ENCODE results near the gene ADAP1. TPM values are rescaled to one million over a fixed set of nuclear protein-coding genes. Genes with fewer than 3 reads are reported as not detected.
A peak's percentile ranks its signal among the peaks of the same experiment; 100 is the strongest.

ADAP1 gene
- total RNA-seq, 1 experiment from 2014 or later = 173 TPM

- no peak for DNase-seq
- H3K27ac Mint-ChIP-seq (ENCODE audit: unreplicated experiment) = peak overlapping the region; percentile 5
- intact Hi-C loops (cut with micrococcal nuclease; ENCODE audit: unreplicated experiment) = no loop called here
- no TSS peak for BruUV-seq (replicated peaks)
- peaks cover 22% of the 10 kb centered on the region for H3K4me1 Mint-ChIP-seq (ENCODE audit: low read depth, unreplicated experiment)
- H3K4me3 Mint-ChIP-seq (ENCODE audit: low read depth, unreplicated experiment) = no peak overlapping the region
- no peak for TF ChIP-seq CTCF (IDR thresholded peaks at IDR 0.05; ENCODE audit: unreplicated experiment)
- CTCF ChIA-PET = no interaction called here
- peaks cover 75% of the 10 kb centered on the region for H3K36me3 Mint-ChIP-seq (ENCODE audit: insufficient read depth, unreplicated experiment)
- no peaks in the 10 kb centered on the region for H3K9me3 Mint-ChIP-seq (ENCODE audit: low read depth, unreplicated experiment)
- peaks cover 21% of the 10 kb centered on the region for H3K27me3 Mint-ChIP-seq (ENCODE audit: unreplicated experiment)
These were observed 51.5 kb downstream of the ADAP1 start for GRCh38 chr7:902996-903395.

- peak; percentile 82 for DNase-seq
- no TSS peak for BruUV-seq (replicated peaks)
- peaks cover 21% of the 10 kb centered on the region for H3K27me3 Mint-ChIP-seq (ENCODE audit: unreplicated experiment)
- intact Hi-C loops (cut with micrococcal nuclease; ENCODE audit: unreplicated experiment) = no loop called here
- peaks cover 22% of the 10 kb centered on the region for H3K4me1 Mint-ChIP-seq (ENCODE audit: low read depth, unreplicated experiment)
- no peak overlapping the region for H3K4me3 Mint-ChIP-seq (ENCODE audit: low read depth, unreplicated experiment)
- CTCF ChIA-PET = interaction anchor here (0.5 to 1.1 kb wide), 5 partner anchors 9 to 275 kb away, joined by 3 to 11 read pairs (median 5); no protein-coding TSS in a partner anchor
- TF ChIP-seq CTCF (IDR thresholded peaks at IDR 0.05; ENCODE audit: unreplicated experiment) = no peak
- no peak overlapping the region for H3K27ac Mint-ChIP-seq (ENCODE audit: unreplicated experiment)
- peaks cover 79% of the 10 kb centered on the region for H3K36me3 Mint-ChIP-seq (ENCODE audit: insufficient read depth, unreplicated experiment)
- no peaks in the 10 kb centered on the region for H3K9me3 Mint-ChIP-seq (ENCODE audit: low read depth, unreplicated experiment)
These were observed 52.9 kb downstream of the ADAP1 start for GRCh38 chr7:901388-902154.

GRCh38 chr7:901041-901387 is 53.5 kb downstream of the ADAP1 start:
- CTCF ChIA-PET = interaction anchor here (0.5 to 1.1 kb wide), 2 partner anchors 9 to 275 kb away, joined by 3 to 4 read pairs; no protein-coding TSS in a partner anchor
- H3K4me1 Mint-ChIP-seq (ENCODE audit: low read depth, unreplicated experiment) = peaks cover 22% of the 10 kb centered on the region
- no peak overlapping the region for H3K4me3 Mint-ChIP-seq (ENCODE audit: low read depth, unreplicated experiment)
- no peaks in the 10 kb centered on the region for H3K9me3 Mint-ChIP-seq (ENCODE audit: low read depth, unreplicated experiment)
- H3K27me3 Mint-ChIP-seq (ENCODE audit: unreplicated experiment) = peaks cover 15% of the 10 kb centered on the region
- DNase-seq = no peak
- intact Hi-C loops (cut with micrococcal nuclease; ENCODE audit: unreplicated experiment) = no loop called here
- H3K36me3 Mint-ChIP-seq (ENCODE audit: insufficient read depth, unreplicated experiment) = peaks cover 85% of the 10 kb centered on the region
- H3K27ac Mint-ChIP-seq (ENCODE audit: unreplicated experiment) = no peak overlapping the region
- no peak for TF ChIP-seq CTCF (IDR thresholded peaks at IDR 0.05; ENCODE audit: unreplicated experiment)
- no TSS peak for BruUV-seq (replicated peaks)

- CTCF ChIA-PET = interaction anchor here (0.5 kb wide), 1 partner anchor 10 kb away, joined by 4 read pairs; no protein-coding TSS in a partner anchor
- peaks cover 90% of the 10 kb centered on the region for H3K36me3 Mint-ChIP-seq (ENCODE audit: insufficient read depth, unreplicated experiment)
- peak overlapping the region; percentile 25 for H3K27ac Mint-ChIP-seq (ENCODE audit: unreplicated experiment)
- H3K27me3 Mint-ChIP-seq (ENCODE audit: unreplicated experiment) = peaks cover 10% of the 10 kb centered on the region
- DNase-seq = no peak
- TF ChIP-seq CTCF (IDR thresholded peaks at IDR 0.05; ENCODE audit: unreplicated experiment) = no peak
- no TSS peak for BruUV-seq (replicated peaks)
- intact Hi-C loops (cut with micrococcal nuclease; ENCODE audit: unreplicated experiment) = no loop called here
- H3K9me3 Mint-ChIP-seq (ENCODE audit: low read depth, unreplicated experiment) = no peaks in the 10 kb centered on the region
- H3K4me1 Mint-ChIP-seq (ENCODE audit: low read depth, unreplicated experiment) = peaks cover 16% of the 10 kb centered on the region
- no peak overlapping the region for H3K4me3 Mint-ChIP-seq (ENCODE audit: low read depth, unreplicated experiment)
These were observed 54.0 kb downstream of the ADAP1 start for GRCh38 chr7:900331-901040.

Data from Calu3 (cell line).